Measurements from ENCODE around the gene CKB. TPM values are rescaled to one million over a fixed set of nuclear protein-coding genes. Genes with fewer than 3 reads are reported as not detected.

CKB gene
- total RNA-seq, 1 donor from 2014 or later = 178 TPM

GRCh38 chr14:103535081-103535890 is 12.7 kb upstream of the CKB start:
- no peaks in the 10 kb centered on the region for H3K9me3 ChIP-seq (ENCODE audit: insufficient read depth, low read depth, low read length)
- no peak overlapping the region for H3K4me3 ChIP-seq (ENCODE audit: insufficient read depth, low read depth, low read length)
- no peaks in the 10 kb centered on the region for H3K36me3 ChIP-seq (ENCODE audit: insufficient read depth, low read length)
- no peaks in the 10 kb centered on the region for H3K27me3 ChIP-seq (ENCODE audit: insufficient read depth, low read length)
- no peaks in the 10 kb centered on the region for H3K9me3 Mint-ChIP-seq (ENCODE audit: unreplicated experiment)
- H3K27ac Mint-ChIP-seq (ENCODE audit: unreplicated experiment) = no peak overlapping the region
- peaks cover 8% of the 10 kb centered on the region for H3K4me1 Mint-ChIP-seq (ENCODE audit: low read depth, unreplicated experiment)
- peaks cover 25% of the 10 kb centered on the region for H3K79me2 ChIP-seq (ENCODE audit: insufficient read depth, low read length)
- FAIRE-seq = no peak
- H3K9ac ChIP-seq (ENCODE audit: low read length) = no peak overlapping the region
- H3K4me1 ChIP-seq (ENCODE audit: insufficient read depth, low read length) = peaks cover 6% of the 10 kb centered on the region
- H4K20me1 ChIP-seq (ENCODE audit: insufficient read depth, low read length) = peaks cover 40% of the 10 kb centered on the region
- no peaks in the 10 kb centered on the region for H3K27me3 Mint-ChIP-seq (ENCODE audit: low read depth, unreplicated experiment)
- H2AFZ ChIP-seq (ENCODE audit: low read depth, low read length) = no peak overlapping the region
- no peak overlapping the region for H3K27ac ChIP-seq (ENCODE audit: low read depth, low read length)
- DNase-seq (ENCODE audit: low read depth) = no peak
- no peak overlapping the region for H3K4me2 ChIP-seq (ENCODE audit: low read length)
- no peak overlapping the region for H3K4me3 Mint-ChIP-seq (ENCODE audit: unreplicated experiment)
- TF ChIP-seq CTCF (IDR thresholded peaks at IDR 0.05; ENCODE audit: insufficient read depth, low read depth, low read length) (no peak), EZH2 (IDR thresholded peaks at IDR 0.05; ENCODE audit: insufficient read depth, low read length) (no peak)
- H3K36me3 Mint-ChIP-seq (ENCODE audit: low read depth, unreplicated experiment) = peaks cover 4% of the 10 kb centered on the region

DNA sequence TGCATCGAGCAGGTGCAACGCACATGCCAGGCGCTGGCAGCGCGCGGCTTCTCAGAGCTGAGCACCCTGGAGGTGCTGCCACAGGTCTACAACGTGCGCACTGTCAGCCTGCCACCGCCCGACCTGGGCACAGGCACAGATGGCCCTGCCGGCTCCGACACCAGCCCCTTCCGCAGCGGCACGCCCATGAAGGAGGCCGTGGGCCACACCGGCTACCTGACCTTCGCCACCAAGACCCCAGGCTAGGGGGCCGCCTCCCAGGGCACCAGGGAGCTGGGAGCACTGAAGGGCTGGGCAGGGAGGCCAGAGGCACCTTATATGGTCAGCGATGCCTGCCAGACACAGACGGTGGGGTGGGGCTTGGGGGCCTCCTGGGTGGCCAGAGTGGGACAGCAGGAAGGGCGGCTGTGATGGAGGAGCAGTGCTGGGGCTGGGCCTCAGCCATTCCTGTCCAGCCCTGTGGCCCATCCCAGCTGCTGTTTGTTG is 12.0 kb upstream of the CKB start:
- Histone ChIP-seq H3K36me3 (ENCODE audit: insufficient read depth, low read length) (no peaks in the 10 kb centered on the region), H3K27me3 (ENCODE audit: insufficient read depth, low read length) (no peaks in the 10 kb centered on the region), H3K4me3 (ENCODE audit: insufficient read depth, low read depth, low read length) (no peak overlapping the region), H3K9ac (ENCODE audit: low read length) (no peak overlapping the region), H3K27ac (ENCODE audit: low read depth, low read length) (no peak overlapping the region), H3K4me1 (ENCODE audit: insufficient read depth, low read length) (peaks cover 8% of the 10 kb centered on the region), H4K20me1 (ENCODE audit: insufficient read depth, low read length) (peaks cover 46% of the 10 kb centered on the region), H3K4me2 (ENCODE audit: low read length) (no peak overlapping the region), H3K9me3 (ENCODE audit: insufficient read depth, low read depth, low read length) (no peaks in the 10 kb centered on the region), H2AFZ (ENCODE audit: low read depth, low read length) (no peak overlapping the region), H3K79me2 (ENCODE audit: insufficient read depth, low read length) (peaks cover 31% of the 10 kb centered on the region)
- TF ChIP-seq EZH2 (IDR thresholded peaks at IDR 0.05; ENCODE audit: insufficient read depth, low read length) (no peak), CTCF (IDR thresholded peaks at IDR 0.05; ENCODE audit: insufficient read depth, low read depth, low read length) (no peak)
- Mint-ChIP-seq H3K27ac (ENCODE audit: unreplicated experiment) (no peak overlapping the region), H3K4me3 (ENCODE audit: unreplicated experiment) (no peak overlapping the region), H3K9me3 (ENCODE audit: unreplicated experiment) (no peaks in the 10 kb centered on the region), H3K36me3 (ENCODE audit: low read depth, unreplicated experiment) (peaks cover 6% of the 10 kb centered on the region), H3K4me1 (ENCODE audit: low read depth, unreplicated experiment) (peaks cover 9% of the 10 kb centered on the region), H3K27me3 (ENCODE audit: low read depth, unreplicated experiment) (no peaks in the 10 kb centered on the region)
- no peak for FAIRE-seq
- no peak for DNase-seq (ENCODE audit: low read depth)

Measured in astrocyte (in vitro differentiated cells and primary cell).